A549 (cell line): ENCODE measurements around the gene MUCL3. TPM values are rescaled to one million over a fixed set of nuclear protein-coding genes. Genes with fewer than 3 reads are reported as not detected.

ENCODE experiments used
- ATAC-seq, 2 experiments: fragments of 200-7000 bp in 1 of 2; fragments of >200 bp in 1 of 2; cut with Nextera tagmentation in 1 of 2; cut with Tn5 transposase in 1 of 2; 3 replicates each; pipeline versions ENCODE4 v1.8.0 to v1.9.1; 2018 to 2020; ENCODE audit warnings: mild to moderate bottlenecking in 1 of 2, moderate library complexity in 1 of 2
- CTCF ChIA-PET: fragments of 300-600 bp; sonication (Branson Sonifier 250); formaldehyde crosslinking; extraction: SDS; loops from one replicate; lab custom pipeline; 2021; ENCODE audit warnings: antibody characterized with exemption, inconsistent platforms; lab: Yijun Ruan, JAX
- POLR2A ChIA-PET: fragments of 350-600 bp; formaldehyde crosslinking; extraction: SDS; loops from one replicate; lab custom pipeline; 2021; ENCODE audit warnings: antibody characterized with exemption, inconsistent platforms; lab: Yijun Ruan, JAX
- DNase-seq, 2 experiments: peaks; one replicate each; pipeline versions ENCODE4 v3.0.0 to v3.0.0-alpha.2; 2011 to 2016; ENCODE audit warnings: low read depth in 1 of 2, low spot score in 1 of 2
- FAIRE-seq: peaks from 2 replicates; lab custom pipeline; 2011; peaks lifted over from hg19 to GRCh38; lab: Jason Lieb, UNC
- H3K27ac ChIP-seq, 2 experiments: fragments of >200 bp; sonication (Bioruptor Twin); formaldehyde crosslinking; 3 replicates each; pipeline ENCODE4 v1.5.1; 2016 to 2017
- H3K4me1 ChIP-seq: fragments of >200 bp; sonication (Bioruptor Twin); formaldehyde crosslinking; 3 replicates; pipeline ENCODE4 v1.6.1; 2016
- H3K4me2 ChIP-seq: fragments of >200 bp; sonication (Bioruptor Twin); formaldehyde crosslinking; 3 replicates; pipeline ENCODE4 v1.6.1; 2016
- H3K4me3 ChIP-seq: fragments of >200 bp; sonication (Bioruptor Twin); formaldehyde crosslinking; 3 replicates; pipeline ENCODE4 v1.5.1; 2016
- H3K9me3 ChIP-seq: fragments of >200 bp; sonication (Bioruptor Twin); formaldehyde crosslinking; 3 replicates; pipeline ENCODE4 v1.6.1; 2016
- BHLHE40 ChIP-seq: IDR thresholded peaks from 2 replicates; pipeline ENCODE4 v1.6.1; 2012; ENCODE audit warnings: low read depth, low read length, inconsistent platforms
- CBX2 ChIP-seq: fragments of 200-600 bp; sonication (generic); IDR thresholded peaks from 2 replicates; pipeline ENCODE4 v1.6.1; 2016; ENCODE audit warnings: low read depth, mild to moderate bottlenecking, borderline replicate concordance
- CBX8 ChIP-seq: fragments of 200-600 bp; sonication (generic); IDR thresholded peaks from 2 replicates; pipeline ENCODE4 v1.6.1; 2016
- CEBPB ChIP-seq, 2 experiments: fragments of >200 bp in 1 of 2; sonication (Bioruptor Twin) in 1 of 2; formaldehyde crosslinking in 1 of 2; IDR thresholded peaks; 2 replicates each; pipeline ENCODE4 v1.6.1; 2012 to 2016
- CHD2 ChIP-seq: fragments of 150-350 bp; IDR thresholded peaks from 2 replicates; pipeline ENCODE4 v1.6.1; 2014; ENCODE audit warnings: low read length; ENCODE audit not compliant: partially characterized antibody
- CHD4 ChIP-seq: fragments of 200-600 bp; sonication (generic); IDR thresholded peaks from 2 replicates; pipeline ENCODE4 v1.6.1; 2016; ENCODE audit warnings: antibody characterized with exemption, mild to moderate bottlenecking, borderline replicate concordance
- EHMT2 ChIP-seq: fragments of 200-600 bp; sonication (generic); IDR thresholded peaks from 2 replicates; pipeline ENCODE4 v1.6.1; 2016; ENCODE audit warnings: antibody characterized with exemption, low read depth, mild to moderate bottlenecking, moderate library complexity
- ELK1 ChIP-seq: fragments of 150-350 bp; IDR thresholded peaks from 2 replicates; pipeline ENCODE4 v1.6.1; 2014; ENCODE audit warnings: low read depth, mild to moderate bottlenecking, low read length
- ESRRA ChIP-seq: fragments of 150-350 bp; IDR thresholded peaks from 2 replicates; pipeline ENCODE4 v1.6.1; 2014; ENCODE audit warnings: mild to moderate bottlenecking, low read length, borderline replicate concordance
- HDAC2 ChIP-seq: fragments of 200-600 bp; sonication (generic); IDR thresholded peaks from 2 replicates; pipeline ENCODE4 v1.6.1; 2016
- HOXA7 ChIP-seq: fragments of 250-450 bp; sonication (Bioruptor Pico); IDR thresholded peaks from 2 replicates; pipeline ENCODE4 v1.5.0; 2020; ENCODE audit warnings: mild to moderate bottlenecking, moderate library complexity
- HOXB13 ChIP-seq: fragments of 250-450 bp; sonication (Bioruptor Pico); IDR thresholded peaks from 2 replicates; pipeline ENCODE4 v1.5.0; 2020; ENCODE audit warnings: low read depth, mild to moderate bottlenecking, moderate library complexity
- HOXB5 ChIP-seq: fragments of 250-450 bp; sonication (Bioruptor Pico); IDR thresholded peaks from 2 replicates; pipeline ENCODE4 v1.5.0; 2020; ENCODE audit warnings: mild to moderate bottlenecking, moderate library complexity
- JUN ChIP-seq, 2 experiments: fragments of >200 bp; sonication (Bioruptor Twin); formaldehyde crosslinking; IDR thresholded peaks; 2 replicates in 1 of 2; 3 replicates in 1 of 2; pipeline ENCODE4 v1.6.1; 2016 to 2017
- JUNB ChIP-seq: fragments of >200 bp; sonication (Bioruptor Twin); formaldehyde crosslinking; IDR thresholded peaks from 2 replicates; pipeline ENCODE4 v1.6.1; 2016
- KDM5A ChIP-seq: fragments of 200-600 bp; sonication (generic); IDR thresholded peaks from 2 replicates; pipeline ENCODE4 v1.6.1; 2016; ENCODE audit warnings: antibody characterized with exemption, mild to moderate bottlenecking
- MAFK ChIP-seq: fragments of 450-650 bp; IDR thresholded peaks from 2 replicates; pipeline ENCODE4 v1.6.1; 2014; ENCODE audit not compliant: partially characterized antibody
- MAX ChIP-seq: IDR thresholded peaks from 2 replicates; pipeline ENCODE4 v1.6.1; 2012
- NR3C1 ChIP-seq: fragments of >200 bp; sonication (Bioruptor Twin); formaldehyde crosslinking; IDR thresholded peaks from 3 replicates; pipeline ENCODE4 v1.6.1; 2017
- PHF8 ChIP-seq: fragments of 200-600 bp; sonication (generic); IDR thresholded peaks from 2 replicates; pipeline ENCODE4 v1.6.1; 2016; ENCODE audit warnings: low read depth, mild to moderate bottlenecking, antibody characterized with exemption, moderate library complexity, borderline replicate concordance
- POLR2A ChIP-seq: IDR thresholded peaks from 2 replicates; pipeline ENCODE4 v1.6.1; 2012; ENCODE audit warnings: mild to moderate bottlenecking, low read length
- RCOR1 ChIP-seq: fragments of 150-350 bp; IDR thresholded peaks from 2 replicates; pipeline ENCODE4 v1.6.1; 2014; ENCODE audit warnings: antibody characterized with exemption, low read length, low read depth
- RFX5 ChIP-seq: fragments of 450-650 bp; IDR thresholded peaks from 2 replicates; pipeline ENCODE4 v1.7.1; 2014; ENCODE audit warnings: antibody characterized with exemption, mild to moderate bottlenecking, moderate library complexity
- SMC3 ChIP-seq: fragments of >200 bp; sonication (Bioruptor Twin); formaldehyde crosslinking; IDR thresholded peaks from 3 replicates; pipeline ENCODE4 v1.6.1; 2018; ENCODE audit warnings: inconsistent platforms
- TFCP2L1 ChIP-seq: fragments of 250-450 bp; sonication (Bioruptor Pico); IDR thresholded peaks from 2 replicates; pipeline ENCODE4 v1.5.0; 2021; ENCODE audit warnings: mild to moderate bottlenecking
- ZFP36 ChIP-seq: fragments of 450-650 bp; IDR thresholded peaks from 2 replicates; pipeline ENCODE4 v1.6.1; 2014; ENCODE audit warnings: borderline replicate concordance; ENCODE audit not compliant: partially characterized antibody
- ZNF302 ChIP-seq: fragments of 250-450 bp; sonication (Bioruptor Pico); IDR thresholded peaks from 2 replicates; pipeline ENCODE4 v1.9.0; 2021; ENCODE audit warnings: inconsistent platforms, mild to moderate bottlenecking, moderate library complexity
- ZSCAN20 ChIP-seq: fragments of 250-450 bp; sonication (Bioruptor Pico); IDR thresholded peaks from 2 replicates; pipeline ENCODE4 v1.8.0; 2022; ENCODE audit warnings: mild to moderate bottlenecking, moderate library complexity
- WGBS: methylation state at CpG from one replicate; pipeline ENCODE4 v1.1.6; 2017; ENCODE audit errors: missing lambda C conversion rate; 5-methylcytosine and 5-hydroxymethylcytosine counted together
- polyA plus RNA-seq, 4 experiments: library from polyadenylated mRNA; depleted of rRNA in 3 of 4; stranded (reverse); fragments of >200 nt; fragmentation: RNase III in 1 of 4; extraction: RNeasy Plus Mini Kit Qiagen cat#74134 plus additional on column Dnase treatment in 1 of 4; gene quantifications; 2 replicates in 3 of 4; 3 replicates in 1 of 4; pipeline ENCODE4 v1.2.3, GENCODE V29; 2011 to 2017
- TF ChIP-seq, protein P1 (sequence below): fragments of >200 bp; sonication (Bioruptor Twin); formaldehyde crosslinking; IDR thresholded peaks from 3 replicates; pipeline ENCODE4 v1.6.1; 2016
- TF ChIP-seq, protein P2 (sequence below): fragments of 450-650 bp; IDR thresholded peaks from 2 replicates; pipeline ENCODE4 v1.6.1; 2014; ENCODE audit warnings: antibody characterized with exemption
- TF ChIP-seq, protein P3 (sequence below): fragments of 250-450 bp; sonication (Bioruptor Pico); IDR thresholded peaks from 2 replicates; pipeline ENCODE4 v1.5.0; 2020; ENCODE audit warnings: low read depth, mild to moderate bottlenecking, moderate library complexity

The MUCL3 gene
- polyA plus RNA-seq, 2 of the 4 experiments (the other 2 are of a cell fraction): 0.01 to 0.03 TPM

DNA sequence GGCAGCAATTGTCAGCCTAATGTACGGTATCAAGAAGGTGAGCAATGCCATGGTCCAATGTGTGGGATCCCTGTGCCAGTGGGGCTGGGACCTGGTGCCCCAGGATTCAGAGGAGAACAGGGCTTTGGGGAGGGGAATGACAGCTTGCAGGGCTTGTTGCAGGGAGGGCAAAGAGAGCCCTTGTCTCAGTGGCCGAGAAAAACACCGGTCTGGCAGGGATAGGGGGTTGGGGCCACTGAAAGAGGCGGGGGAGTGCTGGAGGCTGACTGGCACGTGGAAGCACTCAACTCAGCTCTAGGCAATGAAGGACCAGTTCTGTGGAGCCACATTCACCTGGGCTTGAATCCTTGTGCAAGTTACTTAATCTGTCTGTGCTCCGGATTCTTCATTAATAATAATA, 3.5 kb upstream of the MUCL3 start (continued):
- TF ChIP-seq HOXB5 (CRISPR knock-in tag) (no peak), MAFK (no peak), CHD2 (no peak)

GRCh38 chr6:30938730-30939129, 2.0 kb upstream of the MUCL3 start:
- 59% methylated on average over 4 of the region's 4 CpGs for WGBS
- ChIA-PET CTCF (interaction anchor here (1.0 kb wide), 1 partner anchor 260 kb away, joined by 3 read pairs; no protein-coding TSS in a partner anchor), POLR2A (no interaction called here)
- Histone ChIP-seq H3K4me2 (no peak overlapping the region), H3K27ac (no peak overlapping the region), H3K9me3 (no peaks in the 10 kb centered on the region), H3K4me1 (peaks cover 14% of the 10 kb centered on the region), H3K4me3 (no peak overlapping the region)
- ATAC-seq (no peak), DNase-seq (no peak), FAIRE-seq (no peak)
- no peak for TF ChIP-seq ELK1

- Histone ChIP-seq H3K4me3 (no peak overlapping the region), H3K9me3 (no peaks in the 10 kb centered on the region), H3K4me1 (peaks cover 14% of the 10 kb centered on the region), H3K4me2 (no peak overlapping the region), H3K27ac (no peak overlapping the region)
- ATAC-seq (no peak), FAIRE-seq (no peak), DNase-seq (no peak)
- WGBS: 82% methylated on average over 3 of the region's 3 CpGs
- POLR2A ChIA-PET: no interaction called here
- TF ChIP-seq CBX2 (no peak), HOXA7 (no peak), ZNF302 (no peak), NR3C1 (no peak), CEBPB (IDR thresholded peaks at IDR 0.05) (no peak), RCOR1 (no peak), ESRRA (no peak), PHF8 (no peak), CHD4 (no peak), MAFK (no peak), HOXB13 (CRISPR knock-in tag) (no peak), HDAC2 (no peak), RFX5 (no peak), ZSCAN20 (no peak)
- CTCF ChIA-PET: interaction anchor here (1.5 to 4.7 kb wide), 2 partner anchors 130 to 141 kb away, joined by 4 to 47 read pairs; no protein-coding TSS in a partner anchor
Measured at GRCh38 chr6:30939473-30939872, 1.3 kb upstream of the MUCL3 start.

DNA sequence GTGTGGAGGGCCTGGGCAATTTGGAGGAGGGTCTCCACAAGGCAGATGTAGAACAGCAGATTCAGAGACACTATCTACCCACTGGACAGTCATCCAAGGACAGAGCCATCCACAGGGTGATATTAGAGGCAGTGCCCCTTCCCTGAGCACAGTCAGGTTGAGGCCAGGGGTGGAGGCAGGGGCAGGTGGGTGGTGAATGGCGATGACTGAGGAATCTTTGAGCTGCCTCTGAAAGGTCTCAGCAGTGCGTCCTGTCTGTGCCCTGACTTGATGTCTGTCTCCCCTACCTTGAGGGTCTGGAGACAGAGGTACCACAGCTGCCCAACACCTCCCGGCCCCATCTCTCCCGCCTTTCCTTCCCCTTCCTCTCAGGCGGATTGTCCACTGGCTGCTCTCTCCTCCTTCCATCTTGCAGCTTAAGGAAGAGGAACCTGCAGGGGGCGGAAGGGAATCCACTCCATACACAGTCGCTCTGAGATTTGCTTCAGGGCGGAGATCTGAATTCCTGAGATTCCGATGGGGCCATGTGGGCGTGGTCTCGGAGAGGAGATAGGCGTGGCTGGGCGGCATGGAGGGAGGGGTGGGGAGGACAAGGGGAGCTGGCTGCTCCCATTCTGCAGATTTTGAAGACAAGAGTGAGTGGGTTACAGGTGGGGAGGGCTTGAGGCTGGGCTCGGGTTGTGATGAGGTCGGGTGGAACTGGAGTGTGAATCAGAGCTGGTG, 1.7 kb downstream of the MUCL3 start:
- Histone ChIP-seq H3K9me3 (no peaks in the 10 kb centered on the region), H3K27ac (peak overlapping the region; percentile 80 to 84), H3K4me3 (peak overlapping the region; percentile 12; the same call in 1 of the 3 replicates), H3K4me1 (peaks cover 14% of the 10 kb centered on the region), H3K4me2 (peak overlapping the region; percentile 71)
- DNase-seq (peak; percentile 85 to 87), ATAC-seq (peak; percentile 95 to 97), FAIRE-seq (no peak)
- ChIA-PET POLR2A (interaction anchor here (1.1 kb wide), 1 partner anchor 36 kb away, joined by 3 read pairs; no protein-coding TSS in a partner anchor), CTCF (interaction anchor here (0.6 to 4.7 kb wide), 32 partner anchors 10 to 298 kb away, joined by 3 to 47 read pairs (median 4); partner anchors contain the start of genes SFTA2 and VARS2)
- 16% methylated on average over 8 of the region's 15 CpGs for WGBS
- TF ChIP-seq EHMT2 (no peak), NR3C1 (no peak), JUN (IDR thresholded peaks at IDR 0.05) (no peak), SMC3 (peak; percentile 63), MAX (peak; percentile 42), POLR2A (no peak), CBX8 (no peak), TFCP2L1 (CRISPR knock-in tag) (no peak), BHLHE40 (no peak), JUNB (no peak), ZFP36 (no peak), KDM5A (no peak)
- TF ChIP-seq, protein P1, sequence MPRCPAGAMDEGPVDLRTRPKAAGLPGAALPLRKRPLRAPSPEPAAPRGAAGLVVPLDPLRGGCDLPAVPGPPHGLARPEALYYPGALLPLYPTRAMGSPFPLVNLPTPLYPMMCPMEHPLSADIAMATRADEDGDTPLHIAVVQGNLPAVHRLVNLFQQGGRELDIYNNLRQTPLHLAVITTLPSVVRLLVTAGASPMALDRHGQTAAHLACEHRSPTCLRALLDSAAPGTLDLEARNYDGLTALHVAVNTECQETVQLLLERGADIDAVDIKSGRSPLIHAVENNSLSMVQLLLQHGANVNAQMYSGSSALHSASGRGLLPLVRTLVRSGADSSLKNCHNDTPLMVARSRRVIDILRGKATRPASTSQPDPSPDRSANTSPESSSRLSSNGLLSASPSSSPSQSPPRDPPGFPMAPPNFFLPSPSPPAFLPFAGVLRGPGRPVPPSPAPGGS: no peak
- TF ChIP-seq, protein P2, sequence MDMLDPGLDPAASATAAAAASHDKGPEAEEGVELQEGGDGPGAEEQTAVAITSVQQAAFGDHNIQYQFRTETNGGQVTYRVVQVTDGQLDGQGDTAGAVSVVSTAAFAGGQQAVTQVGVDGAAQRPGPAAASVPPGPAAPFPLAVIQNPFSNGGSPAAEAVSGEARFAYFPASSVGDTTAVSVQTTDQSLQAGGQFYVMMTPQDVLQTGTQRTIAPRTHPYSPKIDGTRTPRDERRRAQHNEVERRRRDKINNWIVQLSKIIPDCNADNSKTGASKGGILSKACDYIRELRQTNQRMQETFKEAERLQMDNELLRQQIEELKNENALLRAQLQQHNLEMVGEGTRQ: no peak
- TF ChIP-seq, protein P3, sequence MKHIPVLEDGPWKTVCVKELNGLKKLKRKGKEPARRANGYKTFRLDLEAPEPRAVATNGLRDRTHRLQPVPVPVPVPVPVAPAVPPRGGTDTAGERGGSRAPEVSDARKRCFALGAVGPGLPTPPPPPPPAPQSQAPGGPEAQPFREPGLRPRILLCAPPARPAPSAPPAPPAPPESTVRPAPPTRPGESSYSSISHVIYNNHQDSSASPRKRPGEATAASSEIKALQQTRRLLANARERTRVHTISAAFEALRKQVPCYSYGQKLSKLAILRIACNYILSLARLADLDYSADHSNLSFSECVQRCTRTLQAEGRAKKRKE (CRISPR knock-in tag): no peak
